Left renal pelvis (tissue), 4 donors: ENCODE data around the gene RELA. TPM values are rescaled to one million over a fixed set of nuclear protein-coding genes. Genes with fewer than 3 reads are reported as not detected.
"Not testable (repeated sequence)": the region's sequence is repeated elsewhere in the genome, so short reads cannot be mapped to it uniquely, and the experiment has no call there.

Experiments used
- DNase-seq, 4 donors: peaks; one replicate each; pipeline ENCODE4 v3.0.0-alpha.2; 2013; ENCODE audit warnings: low read depth in 4 of 4, low spot score in 3 of 4
- polyA plus RNA-seq, 4 donors: library from polyadenylated mRNA; unstranded; fragments of 120-200 nt; gene quantifications; one replicate each; pipeline ENCODE4 v1.2.1, GENCODE V29; 2013; ENCODE audit not compliant: insufficient read length in 4 of 4

The RELA gene
- 10 to 100 TPM; 50.0 to 62.9 (median 58.8) TPM for polyA plus RNA-seq

GRCh38 chr11:65662799-65663638 lies at the start of gene RELA:
Gene RELA (minus strand): TSS chr11:65662916. CDS start chr11:65662832, 84 bp downstream.
- DNase-seq: peak; percentile 79 to 84 (median 82)

GRCh38 chr11:65711785-65712632 lies 49.3 kb upstream of the RELA start, which contains the start of gene KAT5:
Gene KAT5 (plus strand): TSS chr11:65712252. CDS start chr11:65712268, 16 bp downstream.
- DNase-seq: peak; percentile 97 to 98 (median 97)

GRCh38 chr11:65710421-65710820 lies 47.7 kb upstream of the RELA start:
- no peak for DNase-seq

GRCh38 chr11:65709661-65710060 lies 46.9 kb upstream of the RELA start:
- DNase-seq: no peak

DNA sequence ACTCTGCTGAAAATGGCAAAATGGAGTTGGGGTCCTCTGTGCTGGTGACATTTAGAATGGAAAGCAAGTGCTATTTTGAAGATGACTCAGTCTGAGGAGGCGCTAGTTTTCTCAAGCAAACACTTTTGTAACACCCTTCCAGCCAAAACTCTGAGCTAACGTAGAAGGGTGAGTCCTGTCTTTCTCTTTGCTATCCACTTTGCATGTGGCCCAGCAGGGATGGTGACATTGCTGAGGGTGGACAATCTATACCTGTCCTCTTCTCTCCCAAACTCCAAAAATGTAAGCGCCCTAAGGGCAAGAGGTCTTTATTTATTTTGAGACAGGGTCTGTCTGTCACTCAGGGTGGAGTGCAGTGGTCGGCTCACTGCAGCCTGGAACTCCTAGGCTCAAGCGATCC lies 45.7 kb upstream of the RELA start:
- DNase-seq: no peak

DNA sequence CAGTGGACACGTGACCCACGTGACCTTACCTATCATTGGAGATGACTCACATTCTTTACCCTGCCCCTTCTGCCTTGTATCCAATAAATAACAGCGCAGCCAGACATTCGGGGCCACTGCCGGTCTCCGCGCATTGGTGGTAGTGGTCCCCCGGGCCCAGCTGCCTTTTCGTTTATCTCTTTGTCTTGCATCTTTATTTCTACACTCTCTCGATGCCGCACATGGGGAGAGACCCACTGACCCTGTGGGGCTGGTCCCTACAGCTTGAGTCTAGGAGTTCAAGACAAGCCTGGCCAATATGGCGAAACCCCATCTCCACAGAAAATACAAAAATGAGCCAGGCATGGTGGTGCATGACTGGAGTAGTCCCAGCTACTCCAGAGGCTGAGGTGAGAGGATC lies 44.3 kb upstream of the RELA start:
- DNase-seq: not testable (repeated sequence)

GRCh38 chr11:65706303-65706763 lies 43.6 kb upstream of the RELA start:
- DNase-seq: not testable (repeated sequence)

DNA sequence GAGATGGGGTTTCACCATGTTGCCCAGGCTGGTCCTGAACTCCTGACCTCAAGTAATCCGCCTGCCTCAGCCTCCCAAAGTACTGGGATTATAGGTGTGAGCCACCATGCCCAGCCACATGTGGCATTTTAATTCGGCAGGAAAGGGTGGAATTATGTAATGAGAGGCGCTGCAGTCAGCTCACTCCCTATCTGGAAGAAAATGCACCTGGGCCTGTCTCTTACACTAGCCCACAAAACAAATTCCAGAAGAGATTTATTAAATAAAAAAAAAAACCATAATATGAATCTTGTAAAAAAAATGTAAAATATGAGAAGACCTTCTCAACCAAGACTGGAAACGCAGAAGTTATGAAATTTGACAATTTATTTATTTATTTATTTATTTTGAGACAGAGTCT lies 41.1 kb upstream of the RELA start:
- no peak for DNase-seq

DNA sequence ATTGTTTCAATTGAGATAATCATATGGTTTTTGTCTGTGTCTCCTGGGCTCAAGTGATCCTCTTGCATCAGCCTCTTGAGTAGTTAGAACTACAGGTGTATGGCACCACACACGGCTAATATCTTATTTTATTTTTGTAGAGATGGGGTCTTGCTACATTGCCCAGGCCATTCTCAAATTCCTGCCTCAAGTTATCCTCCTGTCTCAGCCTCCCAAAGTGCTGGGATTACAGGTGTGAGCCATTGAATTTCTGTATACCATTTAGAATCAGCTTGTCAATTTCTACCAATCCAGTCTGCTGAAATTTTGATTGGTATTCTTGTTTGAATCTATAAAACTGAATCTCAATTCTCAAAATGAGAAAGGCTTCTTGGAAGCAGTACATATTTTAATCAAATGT lies 39.0 kb upstream of the RELA start:
- no peak for DNase-seq

GRCh38 chr11:65700399-65700798 lies 37.7 kb upstream of the RELA start:
- no peak for DNase-seq

DNA sequence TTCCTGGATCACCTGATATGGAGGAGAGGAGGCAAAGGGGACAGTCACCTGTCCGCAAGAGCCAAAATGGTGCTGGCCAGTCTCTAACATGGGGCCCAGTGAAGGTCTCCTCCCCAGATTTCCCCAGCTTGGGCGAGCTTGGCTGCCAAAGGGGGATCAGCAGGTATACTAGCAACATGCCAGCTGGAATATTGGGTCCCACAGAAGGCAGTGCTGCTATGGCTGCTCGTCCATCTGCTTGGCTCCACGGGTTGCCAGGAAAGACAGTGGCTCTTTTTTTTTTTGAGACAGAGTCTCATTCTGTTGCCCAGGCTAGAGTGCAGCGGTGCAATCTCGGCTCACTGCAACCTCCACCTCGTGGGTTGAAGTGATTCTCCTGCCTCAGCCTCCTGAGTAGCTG lies 36.6 kb upstream of the RELA start:
- no peak for DNase-seq

- no peak for DNase-seq
Measured at GRCh38 chr11:65698205-65698604, 35.5 kb upstream of the RELA start.

DNA sequence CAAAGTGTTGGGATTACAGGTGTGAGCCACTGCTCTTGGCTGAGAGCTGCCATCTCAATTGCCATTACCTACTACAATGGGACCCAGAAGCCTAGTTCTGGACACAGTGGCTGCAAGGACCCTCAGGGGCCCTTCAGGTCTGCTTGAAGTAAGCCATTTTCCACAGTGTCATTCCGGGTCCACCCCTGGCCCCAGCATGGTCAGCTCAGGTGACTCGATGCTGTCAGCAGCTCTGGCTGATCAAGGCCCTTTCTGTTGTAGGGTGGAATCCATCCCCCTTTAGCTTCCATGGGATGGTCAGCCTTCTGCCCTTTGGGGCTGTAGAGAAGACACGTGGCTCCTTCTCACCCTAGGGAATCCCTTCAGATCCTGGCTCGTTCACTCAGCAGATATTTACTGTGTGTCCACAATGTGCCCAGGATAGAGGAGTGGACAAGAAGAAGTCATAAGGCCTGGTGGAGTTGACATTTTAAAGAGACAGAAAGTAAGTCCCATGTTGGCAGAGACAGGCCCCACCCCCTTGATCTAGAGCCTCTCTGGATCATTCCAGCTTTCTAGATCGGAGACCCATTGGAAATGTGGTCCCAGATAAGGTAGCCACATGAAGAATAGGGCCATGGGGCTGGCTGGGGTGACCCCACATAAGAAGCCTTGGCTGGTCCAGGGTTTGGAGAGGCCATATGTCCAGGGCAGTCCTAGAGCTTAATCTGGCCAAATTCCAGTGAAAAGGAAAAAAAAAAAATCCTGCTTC lies 34.3 kb upstream of the RELA start:
- no peak for DNase-seq

GRCh38 chr11:65695459-65696241 lies 32.9 kb upstream of the RELA start:
- no peak for DNase-seq

DNA sequence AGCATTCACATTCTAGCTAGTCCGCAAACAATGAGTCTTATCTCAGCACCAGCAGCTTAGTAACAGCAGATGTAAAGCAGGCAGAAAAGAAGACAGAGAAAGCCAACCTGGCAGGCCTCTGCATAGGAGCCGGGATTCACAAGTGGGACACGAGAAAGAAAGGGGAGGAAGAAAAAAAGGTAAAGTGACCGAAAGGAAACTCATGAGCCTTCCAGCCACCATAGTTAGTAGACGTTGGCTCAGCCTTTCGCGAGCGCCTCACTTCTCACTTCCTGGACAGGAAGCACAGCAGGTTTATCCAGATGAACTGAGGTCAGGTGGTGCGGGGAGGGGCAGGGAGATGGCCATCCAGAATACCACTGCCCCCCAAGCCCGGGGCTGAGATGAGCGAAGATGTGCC lies 29.7 kb upstream of the RELA start:
- no peak for DNase-seq

GRCh38 chr11:65691847-65692246 lies 29.1 kb upstream of the RELA start:
- not testable (repeated sequence) for DNase-seq

DNA sequence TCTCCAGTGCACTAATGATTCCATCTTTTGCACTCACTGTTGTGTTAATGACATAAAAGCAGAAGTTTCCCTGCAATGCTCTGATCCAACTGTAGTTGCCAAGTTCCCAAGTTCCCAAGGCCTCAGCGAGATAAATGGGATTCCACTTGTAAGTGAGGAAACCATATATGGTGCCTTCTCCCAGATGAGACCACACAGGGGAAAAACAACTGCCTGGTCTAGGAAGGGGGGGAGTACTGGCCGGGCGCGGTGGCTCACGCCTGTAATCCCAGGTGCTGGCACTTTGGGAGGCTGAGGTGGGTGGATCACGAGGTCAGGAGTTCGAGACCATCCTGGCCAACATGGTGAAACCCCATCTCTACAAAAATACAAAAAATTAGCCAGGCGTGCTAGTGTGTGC lies 23.3 kb upstream of the RELA start:
- no peak for DNase-seq

- DNase-seq: not testable (repeated sequence)
Measured at GRCh38 chr11:65683480-65683879, 20.8 kb upstream of the RELA start.

DNA sequence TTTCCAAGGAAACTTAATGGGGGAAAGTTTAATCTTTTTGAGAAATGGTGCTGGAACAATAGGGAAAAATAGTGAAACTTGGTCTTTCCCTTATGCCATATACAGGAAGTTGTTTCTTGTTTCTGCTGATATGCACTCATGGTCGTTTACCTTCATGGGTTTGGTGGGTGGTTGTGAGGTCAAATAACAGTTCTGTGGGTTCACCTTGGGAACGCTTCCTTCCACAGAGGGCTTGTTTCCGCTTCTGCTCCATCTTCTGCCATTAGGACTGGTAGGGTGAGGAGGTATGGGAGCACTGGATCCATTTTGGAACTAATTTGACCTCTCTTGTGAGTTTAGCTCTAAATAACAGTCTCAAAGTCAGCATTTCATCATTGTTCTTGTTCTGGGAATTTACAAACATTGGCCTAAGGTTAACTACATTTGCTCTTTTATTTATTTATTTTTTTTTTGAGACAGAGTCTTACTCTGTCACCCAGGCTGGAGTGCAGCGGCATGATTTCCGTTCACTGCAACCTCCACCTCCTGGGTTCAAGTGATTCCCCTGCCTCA lies 17.6 kb upstream of the RELA start:
- no peak for DNase-seq

DNA sequence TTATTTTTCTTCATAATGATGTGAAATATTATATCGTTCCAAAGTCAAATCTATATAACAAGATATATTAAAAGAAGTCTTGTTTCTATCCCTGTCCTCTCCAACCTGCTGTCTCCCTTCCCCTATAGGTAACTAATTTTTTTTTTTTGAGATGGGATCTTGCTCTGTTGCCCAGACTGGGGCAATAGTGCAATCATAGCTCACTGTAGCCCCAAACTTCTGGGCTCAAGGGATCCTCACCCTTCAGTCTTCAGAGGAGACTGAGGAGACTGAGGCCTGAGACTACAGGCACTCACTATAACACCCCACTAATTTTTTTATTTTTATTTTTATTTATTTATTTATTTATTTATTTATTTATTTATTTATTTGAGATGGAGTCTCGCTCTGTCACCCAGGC lies 10.3 kb upstream of the RELA start:
- no peak for DNase-seq
